RWPE2 (cell line): ENCODE measurements around the gene CUL9.

ENCODE experiments used
- ATAC-seq: fragments of 200-7000 bp; cut with Tn5 transposase; 3 replicates; pipeline ENCODE4 v1.9.1; 2021; ENCODE audit warnings: low read depth
- DNase-seq: peaks from one replicate; pipeline ENCODE4 v3.0.0-alpha.2; 2020; ENCODE audit warnings: low spot score
- H3K27ac ChIP-seq: fragments of 450-650 bp; 2 replicates; pipeline ENCODE4 v1.5.1; 2017; ENCODE audit warnings: mild to moderate bottlenecking; ENCODE audit not compliant: poor library complexity, severe bottlenecking
- H3K27me3 ChIP-seq: fragments of 250-450 bp; sonication (Bioruptor Pico); 2 replicates; pipeline ENCODE4 v1.5.1; 2021; ENCODE audit warnings: mild to moderate bottlenecking, moderate library complexity; ENCODE audit not compliant: insufficient read depth, poor library complexity, severe bottlenecking
- H3K36me3 ChIP-seq: fragments of 250-450 bp; sonication (Bioruptor Pico); 2 replicates; pipeline ENCODE4 v1.5.1; 2020; ENCODE audit warnings: low read depth, mild to moderate bottlenecking, moderate library complexity
- H3K4me1 ChIP-seq: fragments of 250-450 bp; sonication (Bioruptor Pico); 2 replicates; pipeline ENCODE4 v1.5.1; 2021; ENCODE audit warnings: mild to moderate bottlenecking, moderate library complexity; ENCODE audit not compliant: insufficient read depth, poor library complexity, severe bottlenecking
- H3K4me3 ChIP-seq: fragments of 250-450 bp; sonication (Bioruptor Pico); 2 replicates; pipeline ENCODE4 v1.5.1; 2021; ENCODE audit warnings: mild to moderate bottlenecking, moderate library complexity; ENCODE audit not compliant: severe bottlenecking
- H3K9me3 ChIP-seq: fragments of 250-450 bp; sonication (Bioruptor Pico); 2 replicates; pipeline ENCODE4 v1.5.1; 2021; ENCODE audit warnings: mild to moderate bottlenecking, moderate library complexity; ENCODE audit not compliant: severe bottlenecking
- TF ChIP-seq, protein P1 (sequence below): fragments of 450-650 bp; IDR thresholded peaks from one replicate; pipeline ENCODE4 v1.5.1; 2017; ENCODE audit warnings: mild to moderate bottlenecking, moderate library complexity; ENCODE audit not compliant: poor library complexity, severe bottlenecking

The CUL9 gene

DNA sequence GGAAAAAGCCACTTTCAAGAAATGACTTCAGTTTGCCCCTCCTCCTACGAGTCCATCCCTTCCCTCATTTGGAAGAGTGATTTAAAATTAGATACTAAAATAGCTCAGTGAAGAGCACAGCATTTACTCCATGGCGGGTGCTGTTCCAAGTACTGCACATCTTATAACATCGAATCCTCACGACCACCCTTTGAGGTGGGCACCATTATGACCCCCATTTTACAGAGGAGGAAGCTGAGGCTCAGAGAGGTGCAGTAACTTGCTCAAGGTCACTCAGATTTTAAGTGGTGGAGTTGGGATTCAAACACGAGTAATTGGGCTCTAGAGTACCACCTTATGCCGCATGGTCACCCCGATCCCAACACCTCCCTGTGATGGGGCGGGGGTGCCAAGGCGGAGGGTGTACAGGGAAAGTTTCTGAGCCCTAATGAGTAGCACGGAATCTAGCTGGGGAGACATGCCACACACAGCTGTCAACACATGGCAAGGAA, 86.8 kb downstream of the CUL9 start:
- TF ChIP-seq, protein P1, sequence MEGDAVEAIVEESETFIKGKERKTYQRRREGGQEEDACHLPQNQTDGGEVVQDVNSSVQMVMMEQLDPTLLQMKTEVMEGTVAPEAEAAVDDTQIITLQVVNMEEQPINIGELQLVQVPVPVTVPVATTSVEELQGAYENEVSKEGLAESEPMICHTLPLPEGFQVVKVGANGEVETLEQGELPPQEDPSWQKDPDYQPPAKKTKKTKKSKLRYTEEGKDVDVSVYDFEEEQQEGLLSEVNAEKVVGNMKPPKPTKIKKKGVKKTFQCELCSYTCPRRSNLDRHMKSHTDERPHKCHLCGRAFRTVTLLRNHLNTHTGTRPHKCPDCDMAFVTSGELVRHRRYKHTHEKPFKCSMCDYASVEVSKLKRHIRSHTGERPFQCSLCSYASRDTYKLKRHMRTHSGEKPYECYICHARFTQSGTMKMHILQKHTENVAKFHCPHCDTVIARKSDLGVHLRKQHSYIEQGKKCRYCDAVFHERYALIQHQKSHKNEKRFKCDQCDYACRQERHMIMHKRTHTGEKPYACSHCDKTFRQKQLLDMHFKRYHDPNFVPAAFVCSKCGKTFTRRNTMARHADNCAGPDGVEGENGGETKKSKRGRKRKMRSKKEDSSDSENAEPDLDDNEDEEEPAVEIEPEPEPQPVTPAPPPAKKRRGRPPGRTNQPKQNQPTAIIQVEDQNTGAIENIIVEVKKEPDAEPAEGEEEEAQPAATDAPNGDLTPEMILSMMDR, result no peak
- Histone ChIP-seq H3K4me1 (no peaks in the 10 kb centered on the region), H3K4me3 (no peak overlapping the region), H3K27me3 (no peaks in the 10 kb centered on the region), H3K36me3 (no peaks in the 10 kb centered on the region), H3K27ac (no peak overlapping the region), H3K9me3 (no peaks in the 10 kb centered on the region)
- ATAC-seq (no peak), DNase-seq (no peak)

DNA sequence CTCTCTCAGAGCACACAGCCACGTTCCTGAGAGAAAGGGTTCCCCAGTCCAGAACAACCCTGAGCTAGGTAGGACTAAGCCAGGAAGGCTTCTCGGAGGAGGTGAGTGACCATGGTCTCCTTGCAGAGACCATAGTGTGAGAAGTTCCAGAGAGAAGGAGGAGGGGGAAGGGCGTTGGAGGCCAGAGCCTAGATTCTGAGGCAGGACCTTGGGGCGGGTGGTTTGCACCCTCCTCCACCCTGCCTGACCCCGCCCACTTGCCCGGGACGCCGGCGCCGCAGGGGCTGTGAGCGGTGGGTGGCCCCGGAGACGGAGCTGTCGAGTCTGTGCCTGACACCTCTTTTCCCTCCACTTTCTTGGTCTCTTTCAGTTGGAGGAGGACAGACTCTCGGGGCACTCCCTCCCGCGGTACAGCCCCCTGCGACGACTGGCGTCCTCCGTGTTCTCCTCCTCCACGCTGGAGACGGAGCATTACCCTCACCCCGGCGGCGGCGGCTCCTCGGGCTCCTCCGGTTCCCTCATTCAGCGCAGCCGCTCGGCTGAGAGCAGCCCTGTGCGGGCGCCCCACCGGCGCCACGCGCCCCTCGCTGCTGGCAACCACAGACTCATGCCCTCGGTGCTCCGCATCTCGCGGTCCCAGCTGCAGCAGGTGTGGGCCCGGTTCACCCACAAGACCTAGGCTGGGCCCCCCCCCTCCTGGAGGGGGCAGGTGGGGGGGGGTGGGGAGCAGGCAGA, 87.4 kb downstream of the CUL9 start:
- no peaks in the 10 kb centered on the region for H3K27me3 ChIP-seq
- H3K27ac ChIP-seq, result no peak overlapping the region
- TF ChIP-seq, protein P1, result no peak
- no peaks in the 10 kb centered on the region for H3K36me3 ChIP-seq
- no peaks in the 10 kb centered on the region for H3K9me3 ChIP-seq
- DNase-seq (no peak), ATAC-seq (peak; percentile 30)
- peak overlapping the region; percentile 13 for H3K4me3 ChIP-seq
- H3K4me1 ChIP-seq, result no peaks in the 10 kb centered on the region

- no peaks in the 10 kb centered on the region for H3K4me1 ChIP-seq
- H3K9me3 ChIP-seq, result no peaks in the 10 kb centered on the region
- no peak overlapping the region for H3K4me3 ChIP-seq
- peaks cover 5% of the 10 kb centered on the region for H3K27me3 ChIP-seq
- TF ChIP-seq, protein P1, result no peak
- no peaks in the 10 kb centered on the region for H3K36me3 ChIP-seq
- DNase-seq (no peak), ATAC-seq (no peak)
- no peak overlapping the region for H3K27ac ChIP-seq
These were observed 89.3 kb downstream of the CUL9 start for GRCh38 chr6:43271103-43271815.

- Histone ChIP-seq H3K36me3 (no peaks in the 10 kb centered on the region), H3K4me3 (no peak overlapping the region), H3K9me3 (no peaks in the 10 kb centered on the region), H3K27ac (no peak overlapping the region), H3K27me3 (peaks cover 5% of the 10 kb centered on the region), H3K4me1 (no peaks in the 10 kb centered on the region)
- no peak for ATAC-seq
- peak; percentile 35 for DNase-seq
- TF ChIP-seq, protein P1, result no peak
These were observed 89.9 kb downstream of the CUL9 start for GRCh38 chr6:43271944-43272343.

DNA sequence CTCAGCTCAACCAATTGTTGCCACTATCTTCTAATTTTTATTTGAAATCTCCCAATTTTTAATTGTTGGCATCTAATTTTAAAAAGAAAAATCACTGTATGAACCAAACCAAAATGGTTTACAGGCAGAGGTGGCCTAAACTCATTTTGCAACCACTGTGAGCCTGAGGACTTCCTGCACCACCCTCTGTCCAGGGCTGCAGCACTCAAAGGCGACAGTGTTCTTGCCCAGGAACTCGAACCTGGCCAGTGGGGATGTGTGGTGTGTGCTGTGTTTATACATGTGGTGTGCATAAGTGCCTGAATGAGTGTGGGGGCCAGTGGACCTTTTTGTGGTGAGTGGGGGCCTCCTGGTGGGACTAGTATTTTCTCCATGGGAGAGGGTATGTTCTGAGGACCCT, 91.7 kb downstream of the CUL9 start:
- Histone ChIP-seq H3K4me3 (no peak overlapping the region), H3K4me1 (no peaks in the 10 kb centered on the region), H3K27me3 (peaks cover 5% of the 10 kb centered on the region), H3K9me3 (no peaks in the 10 kb centered on the region), H3K27ac (no peak overlapping the region), H3K36me3 (no peaks in the 10 kb centered on the region)
- DNase-seq (no peak), ATAC-seq (no peak)
- TF ChIP-seq, protein P1, result no peak
